Transverse colon (tissue), 4 donors: ENCODE measurements around the gene SMCO4. TPM values are rescaled to one million over a fixed set of nuclear protein-coding genes. Genes with fewer than 3 reads are reported as not detected.

Experiments used
- DNase-seq: peaks from one replicate; pipeline ENCODE4 v3.0.0-alpha.2; 2019
- H3K27ac ChIP-seq, 4 donors: fragments of 200-600 bp; sonication (generic); 2 replicates each; pipeline ENCODE4 v1.5.1; 2016 to 2018; ENCODE audit warnings: inconsistent platforms in 4 of 4
- H3K27me3 ChIP-seq: fragments of 200-600 bp; sonication (generic); 2 replicates; pipeline ENCODE4 v1.5.1; 2017; ENCODE audit warnings: inconsistent platforms
- H3K36me3 ChIP-seq, 4 donors: fragments of 200-600 bp; sonication (generic); 2 replicates each; pipeline ENCODE4 v1.5.1; 2017 to 2019; ENCODE audit warnings: inconsistent platforms in 4 of 4
- H3K4me1 ChIP-seq, 4 donors: fragments of 200-600 bp; sonication (generic); 2 replicates each; pipeline ENCODE4 v1.5.1; 2017 to 2020; ENCODE audit warnings: inconsistent platforms in 4 of 4
- H3K4me3 ChIP-seq, 4 donors: fragments of 200-600 bp; sonication (generic); 1 replicate in 1 of 4; 2 replicates in 3 of 4; pipeline versions ENCODE4 v1.5.1 to v1.6.1; 2017 to 2019; ENCODE audit warnings: inconsistent platforms in 4 of 4
- H3K9me3 ChIP-seq, 2 donors: fragments of 200-600 bp; sonication (generic); 2 replicates each; pipeline ENCODE4 v1.5.1; 2017 to 2019; ENCODE audit warnings: inconsistent platforms in 2 of 2
- CTCF ChIP-seq, 5 experiments: fragments of 200-600 bp in 3 of 5; fragments of 450-650 bp in 2 of 5; sonication (generic) in 3 of 5; IDR thresholded peaks; 1 replicate in 2 of 5; 2 replicates in 3 of 5; pipeline ENCODE4 v1.5.1; 2016 to 2017; ENCODE audit warnings: antibody characterized with exemption in 5 of 5, inconsistent platforms in 3 of 5, mild to moderate bottlenecking in 2 of 5, moderate library complexity in 1 of 5
- EP300 ChIP-seq: sonication (generic); formaldehyde crosslinking; IDR thresholded peaks from one replicate; pipeline ENCODE4 v1.6.1; 2017; ENCODE audit warnings: antibody characterized with exemption, low read depth
- POLR2A ChIP-seq: fragments of 450-650 bp; IDR thresholded peaks from one replicate; pipeline ENCODE4 v1.6.1; 2016; ENCODE audit warnings: antibody characterized with exemption, mild to moderate bottlenecking, moderate library complexity
- POLR2AphosphoS5 ChIP-seq, 3 donors: sonication (generic); formaldehyde crosslinking; IDR thresholded peaks; one replicate each; pipeline ENCODE4 v1.6.1; 2016; ENCODE audit warnings: antibody characterized with exemption in 3 of 3
- WGBS, 2 donors: methylation state at CpG; one replicate each; pipeline ENCODE4 v1.1.5; 2018; ENCODE audit warnings: low coverage in 1 of 2; 5-methylcytosine and 5-hydroxymethylcytosine counted together
- in situ Hi-C, 4 donors: fragments of 200-750 bp; cut with MboI; loops; one replicate each; pipeline versions ENCODE4 v1.15.0 to v1.15.1; 2017; ENCODE audit warnings: low sequenced_read_pairs in 3 of 4, low pct_ligation_motif_present in 1 of 4, low pct_unique_long_range_greater_than_20kb in 1 of 4
- intact Hi-C: fragments of 100-400 bp; cut with DNase I; formaldehyde crosslinking; loops from one replicate; pipeline ENCODE4 v1.15.1; 2023; ENCODE audit warnings: low total_unique reads
- total RNA-seq, 4 donors: library from RNA; depleted of rRNA; stranded (reverse); fragments of >200 nt; gene quantifications; one replicate each; pipeline ENCODE4 v1.1.0, GENCODE V29; 2016

Gene SMCO4
- total RNA-seq, 4 donors from 2014 or later, result 33.3 to 80.4 (median 37.0) TPM; not detected in 1

GRCh38 chr11:93547773-93548172, 4.6 kb upstream of the SMCO4 start:
- WGBS, 2 donors, result 60 to 75% methylated on average over 2 of the region's 2 CpGs
- TF ChIP-seq POLR2A, result no peak
- TF ChIP-seq CTCF (IDR thresholded peaks at IDR 0.05), result no peak
- TF ChIP-seq POLR2AphosphoS5 (IDR thresholded peaks at IDR 0.05), result no peak
- TF ChIP-seq EP300, result no peak
- Histone ChIP-seq H3K36me3 (no peaks in the 10 kb centered on the region), H3K4me1 (peaks cover 0 to 11% (median 1%) of the 10 kb centered on the region in 4 donors), H3K9me3 (no peaks in the 10 kb centered on the region), H3K27me3 (no peaks in the 10 kb centered on the region), H3K4me3 (no peak overlapping the region), H3K27ac (no peak overlapping the region)
- intact Hi-C loops (loop anchor here (10.0 kb wide), 1 partner anchor 313 kb away; no protein-coding TSS in a partner anchor), in situ Hi-C loops (loop anchor here (10.0 to 25.0 kb wide), 3 partner anchors 90 to 313 kb away; no protein-coding TSS in a partner anchor)
- DNase-seq, result no peak

GRCh38 chr11:93547028-93547427, 3.8 kb upstream of the SMCO4 start:
- Histone ChIP-seq H3K27ac (no peak overlapping the region), H3K36me3 (no peaks in the 10 kb centered on the region), H3K4me1 (peaks cover 0 to 13% (median 5%) of the 10 kb centered on the region in 4 donors), H3K27me3 (no peaks in the 10 kb centered on the region), H3K9me3 (no peaks in the 10 kb centered on the region), H3K4me3 (no peak overlapping the region)
- 61 to 75% methylated on average over 2 of the region's 2 CpGs for WGBS, 2 donors
- in situ Hi-C loops (loop anchor here (10.0 to 25.0 kb wide), 3 partner anchors 90 to 312 kb away; no protein-coding TSS in a partner anchor), intact Hi-C loops (loop anchor here (10.0 kb wide), 1 partner anchor 312 kb away; no protein-coding TSS in a partner anchor)
- no peak for DNase-seq
- no peak for TF ChIP-seq POLR2AphosphoS5 (IDR thresholded peaks at IDR 0.05)
- TF ChIP-seq POLR2A, result no peak
- TF ChIP-seq EP300, result no peak
- TF ChIP-seq CTCF (IDR thresholded peaks at IDR 0.05), result no peak

GRCh38 chr11:93545566-93545965, 2.4 kb upstream of the SMCO4 start:
- in situ Hi-C loops, result loop anchor here (10.0 to 25.0 kb wide), 3 partner anchors 92 to 311 kb away; no protein-coding TSS in a partner anchor
- no peak for DNase-seq
- Histone ChIP-seq H3K9me3 (no peaks in the 10 kb centered on the region), H3K27me3 (no peaks in the 10 kb centered on the region), H3K4me3 (no peak overlapping the region), H3K27ac (no peak overlapping the region), H3K4me1 (peaks cover 0 to 21% (median 11%) of the 10 kb centered on the region in 4 donors), H3K36me3 (no peaks in the 10 kb centered on the region)
- WGBS, 2 donors, result 68% methylated on average over 2 of the region's 2 CpGs; no CpG with 5 or more reads in 1 of the 2 donors
- intact Hi-C loops, result loop anchor here (10.0 kb wide), 1 partner anchor 311 kb away; no protein-coding TSS in a partner anchor
- no peak for TF ChIP-seq POLR2AphosphoS5 (IDR thresholded peaks at IDR 0.05)
- TF ChIP-seq EP300, result no peak
- TF ChIP-seq CTCF (IDR thresholded peaks at IDR 0.05), result no peak
- TF ChIP-seq POLR2A, result no peak

- Histone ChIP-seq H3K9me3 (no peaks in the 10 kb centered on the region), H3K36me3 (no peaks in the 10 kb centered on the region), H3K4me1 (peaks cover 3 to 29% (median 13%) of the 10 kb centered on the region in 4 donors), H3K27ac (peak overlapping the region; percentile 77 to 93 (median 78)), H3K27me3 (no peaks in the 10 kb centered on the region), H3K4me3 (peak overlapping the region; percentile 52 to 96 (median 66))
- intact Hi-C loops, result loop anchor here (5.0 to 10.0 kb wide), 2 partner anchors 109 to 308 kb away; no protein-coding TSS in a partner anchor
- TF ChIP-seq CTCF (IDR thresholded peaks at IDR 0.05) (no peak), POLR2A (no peak), EP300 (no peak), POLR2AphosphoS5 (IDR thresholded peaks at IDR 0.05) (no peak)
- DNase-seq, result peak; percentile 55
- 0% methylated on average over 10 of the region's 59 CpGs; no CpG with 5 or more reads in 1 of the 2 donors for WGBS, 2 donors
- in situ Hi-C loops, result loop anchor here (10.0 to 25.0 kb wide), 3 partner anchors 94 to 308 kb away; no protein-coding TSS in a partner anchor
Measured at GRCh38 chr11:93542811-93543229, 371 bp downstream of the SMCO4 start.
